Testis (tissue), 2 donors: Measurements from ENCODE around the gene MTFMT.

Experiments
- CTCF ChIP-seq, 3 experiments: fragments of 450-650 bp in 2 of 3; fragments of 200-600 bp in 1 of 3; sonication (generic) in 1 of 3; IDR thresholded peaks; one replicate each; pipeline ENCODE4 v1.5.1; 2016 to 2019; ENCODE audit warnings: antibody characterized with exemption in 3 of 3, mild to moderate bottlenecking in 2 of 3, moderate library complexity in 1 of 3
- POLR2A ChIP-seq: fragments of 450-650 bp; IDR thresholded peaks from one replicate; pipeline ENCODE4 v1.6.1; 2017; ENCODE audit warnings: antibody characterized with exemption, mild to moderate bottlenecking, moderate library complexity

GRCh38 chr15:64982472-64982871, 47.0 kb downstream of the MTFMT start:
- TF ChIP-seq POLR2A: no peak
- TF ChIP-seq CTCF (IDR thresholded peaks at IDR 0.05): no peak
